ENCODE data around the gene GOLGA7B.

The GOLGA7B gene

GRCh38 chr10:97869091-97870042 is 19.7 kb downstream of the GOLGA7B start:
- peak; percentile 94 for DNase-seq

- DNase-seq = no peak
These were observed 21.3 kb downstream of the GOLGA7B start for GRCh38 chr10:97870990-97871389.

- no peak for DNase-seq
These were observed 23.9 kb downstream of the GOLGA7B start for GRCh38 chr10:97873569-97873968.

- DNase-seq = no peak
These were observed 24.7 kb downstream of the GOLGA7B start for GRCh38 chr10:97874332-97874731.

GRCh38 chr10:97875391-97875790 is 25.7 kb downstream of the GOLGA7B start:
- no peak for DNase-seq

DNA sequence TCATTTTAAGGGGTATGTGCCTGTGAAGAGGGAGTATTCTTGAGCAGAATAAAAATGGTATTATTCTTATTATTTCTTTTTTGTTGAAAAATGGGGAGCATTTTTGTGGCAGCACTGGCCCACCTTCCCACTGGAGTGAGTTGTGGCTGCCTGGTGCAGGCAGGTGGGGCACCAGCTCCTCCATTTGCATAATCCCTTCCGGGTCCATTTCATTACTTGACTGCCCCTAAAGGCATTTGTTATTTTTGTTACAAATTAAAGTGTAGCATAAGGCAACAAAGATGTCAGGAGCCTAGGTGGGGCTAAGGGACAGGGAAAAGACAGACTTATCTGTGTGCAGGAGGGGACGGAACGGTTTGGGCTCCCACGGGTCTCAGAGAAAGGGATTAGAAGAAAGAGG is 26.8 kb downstream of the GOLGA7B start:
- DNase-seq = no peak

- DNase-seq = no peak
These were observed 29.6 kb downstream of the GOLGA7B start for GRCh38 chr10:97879241-97879640.

GRCh38 chr10:97880109-97880508 is 30.5 kb downstream of the GOLGA7B start:
- DNase-seq = no peak

- DNase-seq = no peak
These were observed 32.8 kb downstream of the GOLGA7B start for GRCh38 chr10:97882142-97883091.

DNA sequence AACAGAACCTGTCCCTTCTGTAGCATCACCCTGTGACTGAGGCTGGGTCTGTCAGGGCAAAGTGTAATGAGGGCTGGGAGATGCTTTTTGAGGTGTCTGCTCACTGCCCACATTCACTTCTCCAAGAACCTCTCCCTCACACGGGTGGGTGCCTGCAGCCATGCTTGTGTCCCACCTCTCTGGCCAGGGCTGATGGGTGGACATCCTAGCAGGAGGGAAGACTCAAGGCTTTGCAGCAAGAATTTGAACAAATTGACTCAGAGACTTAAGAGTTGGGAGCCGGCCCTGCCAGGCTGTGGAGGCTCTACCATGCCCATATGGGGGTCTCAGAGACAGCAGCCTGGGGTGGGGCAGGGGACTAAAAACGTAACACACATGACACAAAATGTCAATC is 33.4 kb downstream of the GOLGA7B start:
- no peak for DNase-seq

DNA sequence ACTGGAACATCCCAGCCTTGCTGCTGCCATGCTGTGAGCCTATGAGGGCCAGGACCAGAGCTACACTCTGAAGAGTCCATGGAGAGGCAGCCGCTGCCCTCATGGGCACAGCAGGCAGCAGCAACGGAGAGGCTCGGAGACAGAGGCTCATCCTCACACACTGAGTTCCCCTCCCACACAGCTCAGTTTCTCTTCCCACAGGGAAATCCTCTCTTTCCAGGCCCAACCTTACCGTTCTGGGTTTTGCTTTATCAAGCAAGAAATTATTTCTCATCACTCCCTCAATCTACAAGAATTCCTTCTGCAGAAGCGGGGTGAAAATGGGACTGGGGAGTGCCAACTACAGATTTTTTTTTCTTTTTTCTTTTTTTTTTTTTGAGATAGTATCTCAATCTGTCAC is 36.6 kb downstream of the GOLGA7B start:
- no peak for DNase-seq

- no peak for DNase-seq
These were observed 37.8 kb downstream of the GOLGA7B start for GRCh38 chr10:97887399-97887798.

DNA sequence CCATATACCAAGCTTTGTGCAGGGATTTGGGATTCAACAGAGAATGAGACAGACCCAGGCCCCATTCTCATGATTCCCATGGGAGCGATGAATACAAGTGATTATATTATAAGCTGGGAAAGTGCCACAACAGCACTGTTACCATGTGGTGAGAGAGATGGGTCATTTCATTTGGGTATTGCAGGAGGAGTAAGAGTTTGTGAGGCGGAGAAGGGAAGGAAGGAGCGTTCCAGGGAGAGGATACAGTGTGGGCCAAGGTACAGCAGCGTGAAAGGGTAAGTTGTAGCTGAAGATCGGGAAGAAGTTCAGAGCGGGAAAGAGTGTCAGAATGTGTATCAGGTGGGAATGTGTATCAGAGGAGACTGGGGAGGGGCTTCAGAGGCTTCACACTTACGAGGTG is 38.5 kb downstream of the GOLGA7B start:
- no peak for DNase-seq

DNA sequence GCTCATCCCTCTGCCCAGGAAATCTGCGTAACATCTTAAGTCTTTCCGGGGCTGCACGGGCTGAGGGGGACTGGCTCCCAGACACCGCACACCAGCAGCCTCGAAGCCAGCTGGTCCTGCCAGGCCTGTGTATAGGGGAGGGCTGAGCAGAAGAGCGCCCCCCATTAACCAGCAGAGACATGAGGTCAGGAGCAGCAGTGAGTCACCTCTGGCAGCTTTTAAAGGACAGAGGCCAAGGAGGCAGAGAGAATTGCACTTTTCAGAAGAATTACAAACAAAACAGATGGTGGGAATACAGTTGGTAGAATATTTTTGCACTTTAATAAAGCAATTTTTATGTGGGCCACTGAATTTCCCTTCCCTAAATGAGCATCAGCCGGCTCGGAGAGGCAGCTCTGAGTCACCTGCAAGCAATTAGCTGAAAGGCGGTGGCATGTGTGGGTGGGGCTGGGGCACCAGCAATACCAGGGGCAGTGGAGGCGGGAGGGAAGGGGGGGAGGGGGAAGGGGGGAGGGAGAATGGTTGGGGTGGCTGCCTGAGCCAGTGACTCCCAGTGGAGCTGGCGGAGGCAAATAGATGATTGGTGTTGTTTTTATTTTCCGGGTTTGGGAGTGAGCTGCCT is 39.1 kb downstream of the GOLGA7B start:
- DNase-seq = peak; percentile 21

GRCh38 chr10:97889461-97890265 is 40.0 kb downstream of the GOLGA7B start:
- peak; percentile 30 for DNase-seq

DNA sequence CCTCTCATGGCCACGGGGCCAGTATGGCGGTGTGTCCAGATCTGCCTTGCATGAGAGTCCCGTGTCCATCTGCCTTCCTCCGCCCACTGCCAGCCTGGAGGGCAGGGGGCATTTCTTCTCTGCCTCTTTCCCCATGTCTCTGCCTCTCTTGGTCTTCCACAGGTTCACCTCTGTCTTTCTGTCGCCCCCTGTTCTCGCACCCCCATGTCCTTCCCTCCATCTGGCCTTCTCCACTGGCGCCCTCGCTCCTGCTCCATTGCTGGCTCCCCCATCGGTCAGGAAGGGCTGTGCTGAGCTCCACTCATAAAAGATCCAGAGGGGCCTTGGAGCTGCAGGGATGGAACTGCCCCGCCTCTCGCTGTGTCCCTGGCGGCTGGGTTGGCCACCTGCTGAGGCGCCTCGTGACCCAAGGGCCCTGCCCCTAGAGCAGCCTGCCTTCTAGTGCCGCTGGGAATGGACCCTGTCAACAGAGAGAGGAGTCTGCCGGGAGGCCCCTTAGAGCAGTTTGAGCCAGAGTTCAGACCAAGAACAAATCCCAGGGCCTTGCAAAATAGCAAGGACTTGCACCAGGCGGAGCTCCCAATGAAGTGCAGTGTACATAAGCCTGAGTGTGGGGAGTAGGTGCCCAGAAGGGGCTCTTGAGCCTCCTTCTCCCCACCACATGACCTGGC is 42.0 kb downstream of the GOLGA7B start:
- no peak for DNase-seq

DNA sequence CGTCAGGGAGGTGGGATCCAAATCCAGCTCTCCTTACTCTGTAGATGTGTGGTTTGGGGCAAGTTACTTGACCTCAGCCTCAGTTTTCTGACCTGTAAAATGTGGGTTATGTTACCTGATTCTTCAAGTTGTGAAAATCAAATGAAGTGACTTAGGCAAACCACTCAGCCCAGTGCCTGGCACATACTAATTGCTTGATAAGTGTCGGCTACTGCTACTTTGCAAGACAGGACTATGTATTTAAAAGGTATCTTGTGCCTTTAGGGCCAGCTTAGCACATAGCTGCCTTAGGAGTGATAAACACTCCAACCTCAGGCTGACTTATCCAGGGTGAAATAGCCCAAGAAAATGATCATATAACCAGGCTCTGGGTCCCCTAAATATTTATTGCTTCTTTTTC is 42.9 kb downstream of the GOLGA7B start:
- DNase-seq = no peak

DNA sequence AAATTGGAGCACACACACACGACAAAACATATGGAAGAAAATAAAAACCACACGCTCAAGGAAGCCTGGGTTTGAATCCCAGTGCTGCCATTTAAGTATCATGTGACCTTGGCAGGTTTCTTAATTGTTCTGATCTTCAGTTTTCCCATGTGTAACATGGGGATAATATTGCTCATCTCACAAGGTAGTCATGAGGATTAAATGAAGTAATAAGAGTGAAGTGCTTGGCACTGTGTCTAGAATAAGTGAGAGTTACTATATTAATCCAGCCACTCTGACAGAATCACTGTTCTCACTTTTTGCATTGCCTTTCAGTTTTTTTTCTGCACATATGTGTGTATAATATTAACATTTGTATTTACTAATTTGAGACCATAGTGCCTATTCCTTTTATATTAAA is 43.3 kb downstream of the GOLGA7B start:
- DNase-seq = no peak

DNA sequence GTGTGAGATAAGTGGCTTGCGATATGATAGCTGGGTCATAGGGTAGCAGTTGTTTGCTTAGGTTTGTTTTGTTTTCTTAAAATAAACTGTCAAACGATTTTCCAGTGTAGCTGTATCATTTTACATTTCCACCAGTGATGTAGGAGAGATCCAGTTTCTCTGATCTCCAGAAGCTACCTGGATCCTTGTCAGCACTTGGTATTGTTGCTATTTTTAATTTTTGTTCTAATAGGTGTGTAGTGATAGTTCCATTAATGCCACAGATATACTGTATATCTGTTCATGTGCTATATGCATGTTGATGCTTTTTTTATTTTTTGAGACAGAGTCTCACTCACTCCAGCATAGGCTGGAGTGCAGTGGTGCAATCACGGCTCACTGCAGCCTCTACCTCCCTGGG is 44.4 kb downstream of the GOLGA7B start:
- DNase-seq = no peak

GRCh38 chr10:97895084-97895483 is 45.4 kb downstream of the GOLGA7B start:
- DNase-seq = no peak

- DNase-seq = no peak
These were observed 46.3 kb downstream of the GOLGA7B start for GRCh38 chr10:97895915-97896314.
